GM12891 (cell line): ENCODE measurements around the gene PTPRT.

Source experiments
- PAX5 ChIP-seq: IDR thresholded peaks from 2 replicates; pipeline ENCODE4 v1.6.1; 2011; ENCODE audit warnings: low read length, moderate library complexity, mild to moderate bottlenecking; ENCODE audit not compliant: insufficient read depth, severe bottlenecking
- POLR2A ChIP-seq: IDR thresholded peaks from 2 replicates; pipeline ENCODE4 v1.6.1; 2011; ENCODE audit warnings: low read depth, low read length, control low read depth
- POLR2AphosphoS5 ChIP-seq: IDR thresholded peaks from 2 replicates; pipeline ENCODE4 v1.6.1; 2011; ENCODE audit warnings: low read depth, low read length, control low read depth
- POU2F2 ChIP-seq: IDR thresholded peaks from 2 replicates; pipeline ENCODE4 v1.6.1; 2011; ENCODE audit warnings: low read depth, mild to moderate bottlenecking, control low read depth, low read length, moderate library complexity
- SPI1 ChIP-seq: IDR thresholded peaks from 2 replicates; pipeline ENCODE4 v1.6.1; 2011; ENCODE audit warnings: low read depth, low read length, control low read depth
- TAF1 ChIP-seq: IDR thresholded peaks from 2 replicates; pipeline ENCODE4 v1.6.1; 2011; ENCODE audit warnings: low read depth, low read length, control low read depth

DNA sequence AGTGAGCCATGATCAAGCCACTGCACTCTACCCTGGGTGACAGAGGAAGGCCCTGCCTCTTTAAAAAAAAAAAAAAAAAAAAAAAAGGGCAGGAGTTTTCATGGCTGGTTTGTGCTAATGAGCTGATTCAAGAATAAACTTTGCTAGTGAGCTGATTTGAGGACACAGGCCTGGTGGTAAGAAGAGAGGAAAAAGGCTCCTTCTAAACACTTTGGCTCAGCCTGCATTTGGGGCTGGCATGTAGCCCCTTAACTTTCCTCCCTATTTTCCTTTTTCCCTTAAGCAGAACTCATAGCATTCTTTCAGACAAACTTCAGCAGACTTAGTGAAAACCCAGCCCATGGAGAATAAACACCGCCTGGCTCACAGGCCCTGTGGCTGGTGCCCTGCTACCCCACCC lies 432.7 kb downstream of the PTPRT start:
- TF ChIP-seq POLR2A (no peak), POLR2AphosphoS5 (no peak), TAF1 (no peak), POU2F2 (no peak), SPI1 (no peak), PAX5 (no peak)
